KOPT-K1 (cell line): ENCODE measurements around the gene SLC29A1.
A peak's percentile ranks its signal among the peaks of the same experiment; 100 is the strongest.
"Not testable (repeated sequence)": the region's sequence is repeated elsewhere in the genome, so short reads cannot be mapped to it uniquely, and the experiment has no call there.

ENCODE experiments used
- H3K27ac ChIP-seq: fragments of 200-600 bp; sonication (generic); 2 replicates; pipeline ENCODE4 v1.5.1; 2016; ENCODE audit warnings: antibody characterized with exemption, mild to moderate bottlenecking, low read depth, low read length; ENCODE audit not compliant: poor library complexity, severe bottlenecking
- H3K36me3 ChIP-seq: fragments of 200-600 bp; sonication (generic); 2 replicates; pipeline ENCODE4 v1.5.1; 2017; ENCODE audit warnings: antibody characterized with exemption, mild to moderate bottlenecking, low read length, moderate library complexity; ENCODE audit not compliant: insufficient read depth
- H3K9me3 ChIP-seq: fragments of 200-600 bp; sonication (generic); 2 replicates; pipeline ENCODE4 v1.5.1; 2017; ENCODE audit warnings: antibody characterized with exemption, low read length, mild to moderate bottlenecking; ENCODE audit not compliant: insufficient read depth, poor library complexity, severe bottlenecking

SLC29A1 gene

DNA sequence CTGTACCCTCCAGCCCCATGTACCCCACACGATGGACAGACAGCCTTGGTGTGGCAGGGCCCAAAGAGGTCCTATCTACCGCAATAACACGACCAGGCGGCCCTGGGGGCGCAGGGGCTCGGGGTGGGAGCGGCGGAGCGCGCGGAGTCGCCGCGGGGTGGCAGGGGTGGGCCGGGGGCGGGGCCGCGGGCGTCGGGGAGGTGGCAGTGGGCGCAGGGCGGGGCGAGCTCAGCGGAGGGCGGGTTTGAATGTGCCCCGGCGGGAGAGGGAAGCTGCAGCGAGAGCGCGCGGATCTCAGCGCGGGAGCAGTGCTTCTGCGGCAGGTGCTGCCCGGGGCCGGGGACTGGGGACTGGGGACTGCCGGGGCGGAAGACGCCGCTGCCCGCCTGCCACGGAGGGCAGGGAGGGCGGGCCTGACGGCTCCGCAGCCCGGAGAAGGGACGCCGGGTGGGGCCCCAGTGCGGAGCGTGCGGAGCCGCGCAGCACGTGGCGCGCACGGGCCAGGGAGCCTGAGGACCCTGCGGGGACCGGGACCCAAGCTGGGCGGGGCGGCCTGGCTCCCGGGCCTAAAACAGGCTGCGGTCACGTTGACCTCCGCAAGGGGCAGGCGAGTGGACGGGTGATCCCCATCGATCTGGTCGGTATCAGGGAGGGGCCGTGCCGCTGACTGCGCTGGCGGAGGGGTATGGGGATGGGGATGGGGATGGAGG, at the start of gene SLC29A1:
Gene SLC29A1 (plus strand): TSS at position 277 of the 710 bp plus-strand sequence. CDS start 3,719 bp downstream, outside the sequence.
- H3K36me3 ChIP-seq = peaks cover 19% of the 10 kb centered on the region
- no peaks in the 10 kb centered on the region for H3K9me3 ChIP-seq
- H3K27ac ChIP-seq = peak within 1 kb of the TSS; percentile 85

DNA sequence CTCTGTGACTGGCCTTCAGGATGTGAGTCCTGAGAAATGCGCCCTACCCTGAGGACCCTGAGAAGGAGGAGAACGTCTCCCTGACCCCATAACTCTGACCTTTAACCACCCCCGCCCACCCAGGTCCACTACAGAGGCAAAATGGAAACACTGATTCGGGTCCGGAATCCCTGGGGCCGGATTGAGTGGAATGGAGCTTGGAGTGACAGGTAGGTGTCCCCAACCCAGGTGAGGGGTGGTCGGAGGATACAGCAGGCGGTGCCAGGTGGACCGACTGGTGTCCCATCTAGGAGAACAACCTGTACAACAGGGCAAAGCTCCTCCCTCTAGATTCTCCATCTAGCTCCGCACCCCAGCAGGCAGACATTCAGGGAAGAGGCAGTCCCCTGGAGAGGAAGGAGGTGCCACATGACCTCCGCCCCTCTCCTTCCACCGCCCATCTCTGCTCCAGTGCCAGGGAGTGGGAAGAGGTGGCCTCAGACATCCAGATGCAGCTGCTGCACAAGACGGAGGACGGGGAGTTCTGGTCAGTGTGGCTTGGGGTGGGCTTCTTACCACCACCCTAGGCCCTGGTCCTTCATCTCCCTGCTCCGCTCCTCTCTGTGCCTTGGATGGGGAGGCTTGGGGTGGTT, 47.1 kb upstream of the SLC29A1 start:
- H3K27ac ChIP-seq = no peak overlapping the region
- H3K36me3 ChIP-seq = no peaks in the 10 kb centered on the region
- H3K9me3 ChIP-seq = no peaks in the 10 kb centered on the region

DNA sequence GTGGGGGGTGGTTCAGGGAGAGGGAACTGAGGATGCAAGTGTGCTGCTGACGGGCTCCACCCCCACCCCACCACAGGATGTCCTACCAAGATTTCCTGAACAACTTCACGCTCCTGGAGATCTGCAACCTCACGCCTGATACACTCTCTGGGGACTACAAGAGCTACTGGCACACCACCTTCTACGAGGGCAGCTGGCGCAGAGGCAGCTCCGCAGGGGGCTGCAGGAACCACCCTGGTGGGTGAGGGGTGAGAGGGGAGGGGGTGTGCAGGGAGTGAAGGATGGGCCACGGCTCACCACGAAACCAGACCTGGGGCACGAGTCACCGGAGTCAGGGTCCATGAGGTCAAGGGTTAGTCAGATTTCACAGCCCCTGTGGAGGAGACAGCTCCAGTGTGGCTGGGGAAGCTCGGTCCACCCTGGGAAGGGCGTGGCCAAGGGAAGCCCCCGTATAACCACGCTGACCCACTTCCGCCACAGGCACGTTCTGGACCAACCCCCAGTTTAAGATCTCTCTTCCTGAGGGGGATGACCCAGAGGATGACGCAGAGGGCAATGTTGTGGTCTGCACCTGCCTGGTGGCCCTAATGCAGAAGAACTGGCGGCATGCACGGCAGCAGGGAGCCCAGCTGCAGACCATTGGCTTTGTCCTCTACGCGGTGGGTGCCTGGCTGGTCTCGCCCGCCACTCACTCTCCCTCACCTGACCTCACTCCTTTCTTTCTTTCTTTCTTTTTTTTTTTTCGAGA, 46.5 kb upstream of the SLC29A1 start:
- Histone ChIP-seq H3K36me3 (no peaks in the 10 kb centered on the region), H3K27ac (no peak overlapping the region), H3K9me3 (no peaks in the 10 kb centered on the region)

GRCh38 chr6:44177691-44178423, 45.5 kb upstream of the SLC29A1 start:
- no peak overlapping the region for H3K27ac ChIP-seq
- H3K36me3 ChIP-seq = no peaks in the 10 kb centered on the region
- H3K9me3 ChIP-seq = no peaks in the 10 kb centered on the region

DNA sequence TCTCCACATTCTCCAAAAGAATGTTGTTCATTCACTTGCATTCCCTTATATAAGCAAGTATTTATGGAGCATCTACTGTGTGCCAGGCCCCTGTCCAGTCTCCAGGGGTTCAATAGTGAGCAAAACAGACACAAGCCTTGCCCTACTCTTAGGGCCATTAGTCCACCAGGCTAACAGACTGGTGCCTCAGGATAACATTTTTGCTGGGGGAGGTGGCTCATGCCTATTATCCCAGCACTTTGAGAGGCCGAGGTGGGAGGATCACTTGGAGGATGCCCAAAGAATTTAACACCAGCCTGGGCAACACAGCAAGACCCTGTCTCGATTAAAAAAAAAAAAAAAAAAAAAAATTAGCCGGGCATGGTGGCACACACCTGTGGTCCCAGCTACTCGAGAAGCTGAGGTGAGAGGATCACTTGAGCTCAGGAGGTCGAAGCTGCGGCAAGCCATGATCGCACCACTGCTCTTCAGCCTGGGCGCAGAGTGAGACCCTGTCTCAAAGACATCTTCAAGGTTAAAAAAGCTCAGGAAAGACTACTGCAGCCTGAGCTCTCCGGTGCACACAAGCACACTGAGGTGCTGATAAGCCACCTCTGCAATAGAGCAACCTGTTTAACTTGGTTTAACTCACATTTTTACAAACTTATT, 44.8 kb upstream of the SLC29A1 start:
- Histone ChIP-seq H3K36me3 (no peaks in the 10 kb centered on the region), H3K9me3 (no peaks in the 10 kb centered on the region), H3K27ac (no peak overlapping the region)

GRCh38 chr6:44179072-44179536, 44.3 kb upstream of the SLC29A1 start:
- Histone ChIP-seq H3K27ac (no peak overlapping the region), H3K9me3 (no peaks in the 10 kb centered on the region), H3K36me3 (no peaks in the 10 kb centered on the region)

GRCh38 chr6:44179648-44180047, 43.7 kb upstream of the SLC29A1 start:
- Histone ChIP-seq H3K36me3 (no peaks in the 10 kb centered on the region), H3K9me3 (no peaks in the 10 kb centered on the region), H3K27ac (no peak overlapping the region)

DNA sequence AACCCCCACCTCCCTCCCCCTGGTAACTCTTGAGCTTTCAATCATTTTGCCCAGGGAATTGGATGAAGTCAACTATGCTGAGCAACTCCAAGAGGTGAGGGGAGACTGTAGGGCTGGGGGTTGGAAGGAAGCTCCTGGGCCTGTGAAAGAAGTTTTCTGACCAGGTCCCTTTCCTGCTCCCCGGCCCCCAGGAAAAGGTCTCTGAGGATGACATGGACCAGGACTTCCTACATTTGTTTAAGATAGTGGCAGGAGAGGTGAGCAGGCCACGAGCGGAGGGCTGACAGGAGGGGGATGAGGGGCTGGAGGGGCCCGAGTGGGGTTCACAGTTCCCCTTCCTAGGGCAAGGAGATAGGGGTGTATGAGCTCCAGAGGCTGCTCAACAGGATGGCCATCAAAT, 43.0 kb upstream of the SLC29A1 start:
- H3K9me3 ChIP-seq = no peaks in the 10 kb centered on the region
- no peak overlapping the region for H3K27ac ChIP-seq
- no peaks in the 10 kb centered on the region for H3K36me3 ChIP-seq

GRCh38 chr6:44180886-44181285, 42.5 kb upstream of the SLC29A1 start:
- Histone ChIP-seq H3K27ac (no peak overlapping the region), H3K36me3 (no peaks in the 10 kb centered on the region)

DNA sequence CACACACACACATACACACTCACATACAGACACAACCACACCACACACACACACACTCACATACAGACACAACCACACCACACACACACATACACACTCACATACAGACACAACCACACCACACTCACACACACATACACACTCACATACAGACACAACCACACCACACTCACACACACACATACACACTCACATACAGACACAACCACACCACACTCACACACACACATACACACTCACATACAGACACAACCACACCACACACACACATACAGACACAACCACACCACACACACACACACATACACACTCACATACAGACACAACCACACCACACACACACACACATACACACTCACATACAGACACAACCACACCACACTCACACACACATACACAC, 41.6 kb upstream of the SLC29A1 start:
- H3K9me3 ChIP-seq, H3K36me3 ChIP-seq, H3K27ac ChIP-seq: not testable (repeated sequence)

More at GRCh38 chr6:44180886-44181285, 42.5 kb upstream of the SLC29A1 start:
- no peaks in the 10 kb centered on the region for H3K9me3 ChIP-seq

DNA sequence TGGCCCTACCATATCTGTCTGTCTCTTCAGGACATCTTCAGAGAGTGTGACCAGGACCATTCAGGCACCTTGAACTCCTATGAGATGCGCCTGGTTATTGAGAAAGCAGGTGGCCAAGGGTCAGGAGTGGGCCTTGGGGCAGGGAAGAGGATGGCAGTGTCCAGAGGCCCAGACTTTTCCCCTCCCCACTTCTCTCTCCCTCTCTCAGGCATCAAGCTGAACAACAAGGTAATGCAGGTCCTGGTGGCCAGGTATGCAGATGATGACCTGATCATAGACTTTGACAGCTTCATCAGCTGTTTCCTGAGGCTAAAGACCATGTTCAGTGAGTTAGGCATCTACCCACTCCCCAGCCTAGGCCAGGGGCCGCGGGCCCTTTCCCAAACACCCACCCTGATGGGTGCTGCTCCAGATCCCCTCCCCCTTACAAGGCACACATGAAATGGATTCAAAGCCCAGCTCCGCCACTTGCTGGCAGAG, 40.4 kb upstream of the SLC29A1 start:
- Histone ChIP-seq H3K9me3 (no peaks in the 10 kb centered on the region), H3K27ac (no peak overlapping the region), H3K36me3 (no peaks in the 10 kb centered on the region)

DNA sequence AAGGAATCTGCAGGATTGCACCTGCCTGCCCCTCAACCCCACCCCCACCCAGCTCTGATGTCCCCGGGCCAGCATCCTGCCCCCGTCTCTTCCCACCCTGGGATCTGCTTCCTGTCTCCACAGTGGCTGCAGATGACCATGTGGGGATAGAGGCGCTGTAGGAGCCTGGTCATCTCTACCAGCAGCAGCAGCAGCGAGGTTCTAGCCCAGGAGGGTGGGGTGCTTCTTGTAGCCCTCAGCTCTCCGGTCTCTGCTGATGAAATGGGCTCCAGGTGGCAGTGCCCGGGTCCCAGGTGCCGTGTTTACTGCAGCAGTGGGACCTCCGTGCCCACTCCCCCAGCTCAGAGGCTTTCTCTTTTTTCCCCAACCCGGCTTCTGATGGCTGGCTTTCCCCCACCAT, 39.6 kb upstream of the SLC29A1 start:
- H3K36me3 ChIP-seq = no peaks in the 10 kb centered on the region
- H3K9me3 ChIP-seq = no peaks in the 10 kb centered on the region
- no peak overlapping the region for H3K27ac ChIP-seq

GRCh38 chr6:44185356-44185755, 38.0 kb upstream of the SLC29A1 start:
- not testable (repeated sequence) for H3K27ac ChIP-seq, H3K9me3 ChIP-seq, H3K36me3 ChIP-seq

- H3K9me3 ChIP-seq = no peaks in the 10 kb centered on the region
- no peaks in the 10 kb centered on the region for H3K36me3 ChIP-seq
- no peak overlapping the region for H3K27ac ChIP-seq
These were observed 37.3 kb upstream of the SLC29A1 start for GRCh38 chr6:44185953-44186634.
